NCI-H2196 treated with DMSO at 0.1 percent for 48 hours (cell line): Measurements from ENCODE around the gene FAM53A.

Experiments
- DNase-seq: peaks from one replicate; lab custom pipeline; 2025; ENCODE audit not compliant: unreplicated experiment; lab: John Stamatoyannopoulos, UW

Gene FAM53A

DNA sequence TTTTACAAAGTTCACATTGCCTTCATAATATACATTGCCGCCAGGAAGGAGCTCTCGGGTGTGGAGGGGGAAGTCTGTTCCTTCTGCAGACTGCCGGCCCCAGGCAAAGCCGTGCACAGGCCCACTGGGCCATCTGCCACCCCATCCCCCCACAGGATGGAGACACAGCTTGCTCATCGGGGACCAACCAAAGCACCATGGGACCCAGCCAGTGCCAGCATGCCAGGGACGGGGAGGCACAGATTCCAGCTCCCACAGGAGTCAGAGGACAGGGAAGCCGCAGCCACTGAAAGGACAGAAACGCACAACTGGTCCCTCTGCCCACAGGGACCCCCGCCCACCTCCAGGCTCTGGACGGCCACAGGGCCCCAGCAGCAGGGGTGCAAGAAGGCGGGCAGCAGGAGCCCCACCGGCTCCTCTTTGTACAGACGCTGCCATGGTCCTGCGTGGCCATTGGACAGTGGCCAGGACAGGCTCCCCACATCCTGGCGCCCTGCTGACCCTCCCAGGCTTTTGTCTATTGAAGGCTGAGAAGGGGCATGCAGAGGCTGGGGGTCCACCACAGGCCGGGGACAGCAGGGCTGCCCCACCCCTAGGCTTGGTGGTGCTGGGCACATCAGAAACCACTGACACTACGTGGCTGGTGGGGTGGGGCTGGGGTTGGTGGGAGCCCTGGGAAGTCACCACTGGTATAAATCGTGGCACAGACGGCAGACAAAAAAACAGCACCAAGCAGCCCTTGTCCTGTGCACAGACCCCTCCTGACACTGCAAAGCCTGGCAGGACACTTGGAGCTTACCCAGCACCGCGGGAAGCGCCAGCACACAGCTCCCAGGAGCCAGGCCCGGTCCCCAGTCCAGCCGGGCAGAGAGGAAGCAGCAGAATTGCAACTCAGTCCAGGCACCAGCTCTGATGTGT, 89.0 kb downstream of the FAM53A start:
- DNase-seq, result no peak

DNA sequence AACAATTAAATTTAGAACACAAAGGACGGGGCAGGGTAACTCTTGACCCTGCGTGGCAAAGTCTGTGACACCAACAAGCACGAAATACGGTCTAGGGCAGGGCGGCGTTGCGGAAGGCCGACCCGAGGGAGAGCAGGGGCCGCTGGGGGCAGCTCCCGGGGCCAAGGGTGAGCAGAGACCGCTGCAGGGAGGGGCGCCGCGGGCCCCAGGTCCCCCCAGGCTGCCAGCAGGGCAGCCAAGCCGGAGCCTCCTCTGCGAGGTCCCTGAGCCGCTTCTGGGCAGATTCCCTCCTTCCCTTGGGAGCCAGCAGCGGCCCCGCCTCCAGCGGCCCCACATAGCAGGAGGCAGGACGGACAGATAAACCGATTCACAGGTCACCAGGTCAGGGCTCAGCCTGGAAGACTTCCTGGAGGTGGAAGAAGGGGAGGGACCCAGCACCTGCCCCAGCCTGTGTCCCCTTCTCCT, 90.2 kb downstream of the FAM53A start:
- no peak for DNase-seq

- no peak for DNase-seq
Measured at GRCh38 chr4:1593458-1593857, 90.7 kb downstream of the FAM53A start.

DNA sequence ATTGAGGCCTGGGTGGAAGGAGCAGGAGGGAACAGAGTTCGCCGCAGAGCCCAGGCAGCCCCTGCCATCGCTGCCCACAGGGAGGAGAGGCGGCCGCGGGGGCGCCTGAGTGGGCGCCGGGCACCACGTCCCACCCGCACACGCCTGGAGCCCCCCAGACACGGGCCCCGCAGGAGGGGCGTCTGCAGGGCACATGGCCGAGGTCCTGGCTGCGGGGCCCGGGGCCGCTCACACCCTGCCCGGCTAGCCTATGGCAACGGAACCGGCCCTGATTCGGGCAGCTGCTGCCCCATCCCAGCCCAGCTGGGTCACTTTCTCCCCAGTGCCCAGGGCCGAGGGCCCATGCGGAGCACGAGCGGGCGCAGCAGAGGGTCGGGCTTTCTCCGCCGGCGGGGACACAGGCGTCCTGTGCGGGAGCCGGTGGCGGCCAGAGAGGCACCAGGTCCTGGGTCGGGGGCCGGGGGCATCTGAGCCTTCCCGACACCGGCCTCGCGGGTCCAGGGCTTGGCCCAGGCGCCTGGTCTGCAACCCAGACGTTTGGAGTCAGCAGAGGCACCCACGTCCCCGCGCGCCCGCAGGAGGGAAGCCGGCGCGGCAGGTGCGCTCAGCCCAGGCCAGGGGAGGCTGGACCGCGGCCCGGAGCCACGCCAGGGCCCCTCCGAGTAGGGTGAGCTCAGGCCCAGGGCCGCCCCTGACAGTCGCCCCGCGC, 91.2 kb downstream of the FAM53A start:
- no peak for DNase-seq

DNA sequence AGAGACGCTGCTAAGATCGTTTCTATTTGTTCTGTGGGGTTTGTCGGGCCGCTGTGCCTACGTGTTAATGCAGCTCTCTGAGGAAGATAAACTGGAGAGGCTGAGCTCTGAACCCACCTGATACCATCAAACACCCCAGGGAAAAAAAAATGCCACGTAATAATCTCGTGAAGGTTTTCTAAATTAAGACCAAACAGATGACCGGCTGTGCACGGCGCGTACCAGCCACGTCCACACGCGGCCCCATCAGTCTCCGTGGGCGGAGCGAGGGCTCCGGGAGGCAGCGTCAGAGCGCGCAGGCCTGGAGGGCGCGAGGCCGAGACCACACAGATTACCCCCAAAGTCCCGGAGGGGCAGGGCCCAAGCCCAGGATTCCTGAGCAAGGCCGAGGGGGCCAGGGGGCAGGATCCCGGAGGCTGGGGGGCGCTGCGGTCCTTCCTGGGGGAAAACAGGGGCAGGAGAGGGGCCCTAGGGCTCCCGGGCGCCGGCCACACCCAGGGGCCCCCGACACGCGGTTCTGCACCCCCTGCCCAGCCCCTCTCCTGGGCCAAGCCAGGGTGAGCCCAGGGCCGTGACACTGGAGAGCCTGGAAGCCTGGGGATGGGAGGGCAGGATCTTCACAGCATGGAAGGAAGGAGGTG, 91.9 kb downstream of the FAM53A start:
- DNase-seq, result no peak

- no peak for DNase-seq
Measured at GRCh38 chr4:1591107-1591506, 93.0 kb downstream of the FAM53A start.

DNA sequence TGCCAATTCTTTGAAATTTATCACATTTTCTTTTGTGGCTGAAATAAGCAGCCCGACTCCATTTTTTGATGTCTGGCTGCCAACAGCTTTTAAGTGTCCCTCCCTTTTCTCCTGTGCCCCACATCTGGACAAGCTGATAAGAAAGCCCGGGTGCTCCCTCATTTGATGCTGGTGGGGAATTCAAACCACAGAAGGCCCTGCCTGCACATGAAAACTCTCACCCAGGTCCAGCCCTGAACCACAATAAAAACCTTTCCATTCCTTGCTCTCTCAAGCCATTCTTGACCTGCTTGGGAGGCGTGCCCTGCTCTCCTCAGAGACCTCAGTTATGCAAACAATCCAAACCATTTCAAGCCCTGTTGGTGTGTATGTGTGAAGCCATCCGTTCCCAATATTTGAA, 93.9 kb downstream of the FAM53A start:
- DNase-seq, result no peak
